OCI-LY7 (cell line): Measurements from ENCODE around the gene KDM2B. TPM values are rescaled to one million over a fixed set of nuclear protein-coding genes. Genes with fewer than 3 reads are reported as not detected.
A peak's percentile ranks its signal among the peaks of the same experiment; 100 is the strongest.

Source experiments
- BruUV-seq: library from RNA; stranded (reverse); fragments of 400-500 nt; replicated peaks from 2 replicates; lab custom pipeline; 2021; lab: Mats Ljungman, UMichigan
- CTCF ChIA-PET: fragments of 300-600 bp; sonication (Branson Sonifier 250); formaldehyde crosslinking; loops from one replicate; lab custom pipeline; 2022; ENCODE audit warnings: antibody characterized with exemption; ENCODE audit not compliant: unreplicated experiment; lab: Charles Lee
- POLR2A ChIA-PET: fragments of 300-600 bp; sonication (Branson Sonifier 250); formaldehyde crosslinking; loops from one replicate; lab custom pipeline; 2022; ENCODE audit warnings: antibody characterized with exemption; lab: Charles Lee
- DNase-seq: peaks from one replicate; pipeline ENCODE4 v3.0.0-alpha.2; 2015; ENCODE audit warnings: low spot score
- H2AFZ ChIP-seq: fragments of 200-600 bp; sonication (generic), shearing (Covaris generic); 2 replicates; pipeline ENCODE4 v1.6.1; 2014; ENCODE audit warnings: mild to moderate bottlenecking, antibody characterized with exemption, low read length, moderate library complexity
- H3K27ac ChIP-seq: fragments of 200-600 bp; sonication (generic); 2 replicates; pipeline ENCODE4 v1.5.1; 2014; ENCODE audit warnings: mixed run types, low read depth, mild to moderate bottlenecking, moderate library complexity, low read length, inconsistent platforms; ENCODE audit not compliant: poor library complexity, severe bottlenecking
- H3K36me3 ChIP-seq: fragments of 200-600 bp; sonication (generic); 2 replicates; pipeline ENCODE4 v1.6.1; 2014; ENCODE audit warnings: mild to moderate bottlenecking, antibody characterized with exemption, low read length, moderate library complexity, mixed read lengths; ENCODE audit not compliant: insufficient read depth
- H3K4me1 ChIP-seq: fragments of 200-600 bp; sonication (generic); 2 replicates; pipeline ENCODE4 v1.5.1; 2014; ENCODE audit warnings: mild to moderate bottlenecking, low read length; ENCODE audit not compliant: insufficient read depth, poor library complexity, severe bottlenecking
- H3K4me2 ChIP-seq: fragments of 200-600 bp; sonication (generic); 2 replicates; pipeline ENCODE4 v1.6.1; 2014; ENCODE audit warnings: mild to moderate bottlenecking, low read length
- H3K4me3 ChIP-seq: fragments of 200-600 bp; sonication (generic); 2 replicates; pipeline ENCODE4 v1.5.1; 2014; ENCODE audit warnings: mild to moderate bottlenecking, low read depth, low read length; ENCODE audit not compliant: poor library complexity, severe bottlenecking
- H3K79me2 ChIP-seq: fragments of 200-600 bp; sonication (generic); 2 replicates; pipeline ENCODE4 v1.6.1; 2016; ENCODE audit warnings: low read depth, mild to moderate bottlenecking, low read length, moderate library complexity, mixed read lengths; ENCODE audit not compliant: insufficient read depth
- H3K9me2 ChIP-seq: fragments of 200-600 bp; sonication (generic); 2 replicates; pipeline ENCODE4 v1.6.1; 2016; ENCODE audit warnings: mild to moderate bottlenecking, low read length, mixed read lengths; ENCODE audit not compliant: insufficient read depth
- H3K9me3 ChIP-seq: fragments of 200-600 bp; sonication (generic); 2 replicates; pipeline ENCODE4 v1.6.1; 2014; ENCODE audit warnings: mild to moderate bottlenecking, mixed run types, low read length, mixed read lengths
- H4K20me1 ChIP-seq: fragments of 200-600 bp; sonication (generic); 2 replicates; pipeline ENCODE4 v1.6.1; 2014; ENCODE audit warnings: mild to moderate bottlenecking, antibody characterized with exemption, low read length, moderate library complexity, mixed read lengths; ENCODE audit not compliant: insufficient read depth
- CTCF ChIP-seq: fragments of 200-600 bp; sonication (generic); conservative IDR thresholded peaks from 2 replicates; pipeline ENCODE4 v1.5.1; 2014; ENCODE audit warnings: mild to moderate bottlenecking, antibody characterized with exemption, low read length, moderate library complexity, mixed read lengths
- EZH2phosphoT487 ChIP-seq: fragments of 200-600 bp; sonication (generic); IDR thresholded peaks from 2 replicates; pipeline ENCODE4 v1.6.1; 2018; ENCODE audit warnings: low read depth, borderline replicate concordance, mild to moderate bottlenecking, mixed run types, antibody characterized with exemption, low read length, moderate library complexity, mixed read lengths
- intact Hi-C: fragments of 100-400 bp; cut with micrococcal nuclease; formaldehyde crosslinking; loops from one replicate; pipeline ENCODE4 v1.10.0; 2022; ENCODE audit not compliant: unreplicated experiment
- total RNA-seq, 2 experiments: library from RNA; depleted of rRNA in 1 of 2; stranded (reverse); fragments of >200 nt in 1 of 2; shearing (Covaris generic) in 1 of 2; gene quantifications; 2 replicates each; pipeline ENCODE4 v1.2.3, GENCODE V29; 2014 to 2022

Gene KDM2B
- total RNA-seq, 2 experiments from 2014 or later, result 78.5 to 88.0 TPM

- TF ChIP-seq EZH2phosphoT487, result no peak
- TF ChIP-seq CTCF, result no peak
- Histone ChIP-seq H3K9me2 (no peaks in the 10 kb centered on the region), H3K79me2 (no peaks in the 10 kb centered on the region), H3K9me3 (no peaks in the 10 kb centered on the region), H3K4me2 (peak overlapping the region; percentile 97), H3K27ac (peak overlapping the region; percentile 93), H4K20me1 (no peaks in the 10 kb centered on the region), H3K4me1 (peaks cover 48% of the 10 kb centered on the region), H3K4me3 (peak overlapping the region; percentile 73), H2AFZ (peak overlapping the region; percentile 73), H3K36me3 (peaks cover 7% of the 10 kb centered on the region; the same call in 1 of the 2 replicates)
- intact Hi-C loops, result loop anchor here (2.0 to 5.0 kb wide), 2 partner anchors 43 to 254 kb away; partner anchors contain the start of genes KDM2B and RHOF
- peak; percentile 50 for DNase-seq
- CTCF ChIA-PET, result no interaction called here
- POLR2A ChIA-PET, result interaction anchor here (2.0 kb wide), 1 partner anchor 12 kb away, joined by 4 read pairs; no protein-coding TSS in a partner anchor
- BruUV-seq, result no TSS peak
These were observed 42.8 kb downstream of the KDM2B start for GRCh38 chr12:121537814-121538698.

GRCh38 chr12:121536899-121537813, 43.7 kb downstream of the KDM2B start:
- TF ChIP-seq CTCF (0 out of 2 replicates have a peak, but pooled peaks have one; percentile 14), EZH2phosphoT487 (no peak)
- intact Hi-C loops, result loop anchor here (1.0 to 5.0 kb wide), 5 partner anchors 14 to 255 kb away; partner anchors contain the start of genes KDM2B and RHOF
- no peaks in the 10 kb centered on the region for H3K9me2 ChIP-seq
- H3K4me1 ChIP-seq, result peaks cover 48% of the 10 kb centered on the region
- H3K36me3 ChIP-seq, result peaks cover 16% of the 10 kb centered on the region; the same call in 1 of the 2 replicates
- peak overlapping the region; percentile 73; the same call in 1 of the 2 replicates for H2AFZ ChIP-seq
- H3K4me2 ChIP-seq, result peak overlapping the region; percentile 97
- POLR2A ChIA-PET, result interaction anchor here (0.6 to 2.0 kb wide), 14 partner anchors 7 to 757 kb away, joined by 3 to 7 read pairs (median 4); partner anchors contain the start of gene MLXIP
- peak; percentile 89 for DNase-seq
- H3K4me3 ChIP-seq, result peak overlapping the region; percentile 73
- BruUV-seq, result no TSS peak
- H3K27ac ChIP-seq, result peak overlapping the region; percentile 93
- CTCF ChIA-PET, result no interaction called here
- H4K20me1 ChIP-seq, result no peaks in the 10 kb centered on the region
- no peaks in the 10 kb centered on the region for H3K9me3 ChIP-seq
- no peaks in the 10 kb centered on the region for H3K79me2 ChIP-seq
